Stimulated activated CD8-positive, alpha-beta memory T cell treated with anti-CD3 and anti-CD28 coated beads, Interleukin-15, amount 100 ng/mL, for 48 hours (primary cell): ENCODE data around the gene ARHGEF17.

Source experiments
- DNase-seq, 2 donors: peaks; one replicate each; pipeline ENCODE4 v3.0.0-alpha.2; 2020; ENCODE audit warnings: low read depth in 2 of 2

The ARHGEF17 gene

DNA sequence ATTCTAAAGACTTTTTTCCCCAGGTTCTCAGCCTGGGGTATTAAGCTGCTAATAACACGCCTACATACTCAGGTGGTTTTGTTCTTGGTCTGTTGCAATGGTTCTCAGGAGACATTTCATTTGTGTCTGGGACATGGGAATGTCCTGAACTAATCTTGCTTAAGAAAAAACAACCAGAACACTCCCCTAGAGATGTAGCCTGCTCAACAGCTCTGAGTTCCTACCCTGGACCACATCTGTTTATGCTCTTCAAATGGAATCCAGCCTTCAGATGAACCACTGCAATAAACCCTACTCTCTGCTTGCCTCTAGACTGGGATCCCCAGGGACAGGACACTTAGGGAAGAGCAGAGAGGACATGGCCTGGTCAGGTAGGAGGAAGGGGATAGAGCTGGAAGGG, 98.1 kb downstream of the ARHGEF17 start:
- no peak for DNase-seq

DNA sequence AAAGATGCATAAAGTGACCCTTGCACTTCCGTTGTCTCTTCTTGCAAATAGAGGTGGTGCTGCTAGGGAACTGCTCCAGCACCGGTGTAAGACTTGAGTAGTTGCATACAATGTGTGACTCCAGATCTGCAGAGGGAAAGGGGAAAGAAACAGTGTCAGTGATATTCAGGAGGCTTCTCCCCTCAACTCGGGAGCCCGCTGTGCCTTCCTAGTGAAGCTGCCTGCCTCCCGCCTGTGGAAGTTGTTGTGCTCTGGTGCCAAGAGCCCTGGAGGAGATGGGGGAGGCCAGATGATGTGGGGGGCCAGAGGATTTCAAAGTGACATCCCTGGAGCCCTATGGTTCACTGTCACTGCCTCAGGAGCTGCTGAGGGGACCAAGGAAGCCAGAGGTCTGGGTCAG, 98.5 kb downstream of the ARHGEF17 start:
- no peak for DNase-seq

DNA sequence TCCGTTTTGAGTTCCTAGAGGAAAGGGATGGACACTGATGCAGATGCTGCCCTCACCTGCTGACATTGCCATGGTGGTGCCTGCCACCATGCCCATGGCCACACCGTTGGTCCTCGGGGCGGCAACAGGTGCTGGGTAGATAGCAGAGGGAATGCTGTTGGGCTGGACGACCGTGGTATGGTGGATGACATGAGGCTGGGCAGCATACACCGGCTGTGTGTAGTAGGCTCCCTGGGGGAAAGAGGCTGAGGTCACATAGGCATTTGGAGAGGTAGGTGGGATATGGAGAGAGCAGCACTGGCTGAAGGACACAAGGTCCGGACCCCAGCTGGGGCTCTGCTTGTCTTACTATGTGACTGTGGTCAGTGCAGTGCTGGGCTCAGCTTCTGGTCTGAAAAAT, 101.4 kb downstream of the ARHGEF17 start:
- no peak for DNase-seq

DNA sequence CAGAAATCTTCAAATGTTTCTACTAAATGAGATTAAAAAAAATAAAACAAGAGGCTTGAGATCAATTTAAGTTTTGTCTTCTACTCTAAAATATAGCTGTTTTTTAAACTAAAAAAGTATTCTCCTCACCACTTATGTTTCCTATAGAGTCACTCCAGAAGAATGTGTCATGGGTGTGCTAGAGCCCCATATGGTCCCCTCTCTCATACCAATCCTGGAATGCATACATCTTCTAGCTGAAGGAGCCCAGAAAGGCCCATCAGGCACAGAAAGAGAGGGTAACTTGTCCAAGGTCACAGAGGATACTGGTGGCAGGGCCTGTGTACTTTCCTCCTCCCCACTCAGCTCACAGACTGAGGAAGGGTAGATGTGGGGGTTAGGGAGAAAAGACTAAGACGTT, 102.6 kb downstream of the ARHGEF17 start:
- DNase-seq, result no peak

DNA sequence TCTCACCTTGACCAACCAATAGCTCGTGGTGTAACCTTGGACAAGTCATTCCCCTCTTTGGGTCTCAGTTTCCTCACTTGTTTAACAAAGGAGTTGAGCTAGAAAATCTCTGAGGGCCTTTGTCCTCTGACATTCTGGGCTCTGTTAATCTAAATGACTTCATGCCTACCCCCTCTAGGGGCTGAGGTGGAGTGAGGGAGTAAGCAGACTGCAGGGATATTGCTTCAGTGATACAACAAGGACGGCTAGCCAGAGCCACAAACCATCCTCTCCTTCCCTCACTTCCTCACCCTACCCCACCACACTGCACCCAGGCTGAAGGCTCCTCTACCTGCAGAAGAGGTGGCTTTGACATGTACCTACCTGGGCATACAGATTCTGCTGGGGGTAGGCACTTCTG, 103.0 kb downstream of the ARHGEF17 start:
- DNase-seq, result no peak

DNA sequence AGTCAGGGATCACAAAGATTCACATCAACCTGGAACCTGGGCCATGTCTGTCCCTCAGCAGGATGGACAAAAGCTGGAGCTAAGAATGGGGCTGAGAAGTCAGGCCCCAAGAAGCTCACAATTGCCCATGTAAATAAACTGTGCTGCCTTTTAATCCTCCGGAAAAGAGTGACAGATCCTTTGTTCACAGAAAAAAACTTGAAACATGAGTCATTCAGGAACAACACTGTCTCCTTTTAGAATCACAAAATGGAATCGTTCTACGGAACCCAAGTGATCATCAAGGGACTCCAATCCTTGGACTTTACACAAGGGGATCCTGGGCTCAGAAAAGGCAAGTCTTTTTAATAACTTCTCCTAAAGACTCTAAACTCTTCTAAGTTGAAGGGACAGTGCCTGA, 104.2 kb downstream of the ARHGEF17 start:
- DNase-seq, result no peak

DNA sequence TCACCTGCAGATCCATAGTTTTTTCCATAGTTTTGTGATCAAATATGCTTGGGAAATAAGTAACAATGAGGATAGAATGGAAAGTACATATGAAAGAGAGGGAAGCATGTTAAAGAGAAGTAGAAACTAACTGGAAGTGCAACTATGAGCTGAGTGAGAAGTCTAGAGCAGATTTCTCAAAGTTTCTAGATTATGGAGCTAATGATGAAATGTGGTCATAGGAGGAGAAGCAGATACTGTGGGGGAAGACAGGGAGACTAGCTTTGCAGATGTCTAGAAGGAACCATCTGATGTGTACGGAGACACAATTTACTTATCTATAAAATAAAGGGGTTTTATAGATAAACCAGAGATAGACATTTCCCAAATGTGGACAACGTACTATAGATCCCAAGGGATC, 105.2 kb downstream of the ARHGEF17 start:
- no peak for DNase-seq

DNA sequence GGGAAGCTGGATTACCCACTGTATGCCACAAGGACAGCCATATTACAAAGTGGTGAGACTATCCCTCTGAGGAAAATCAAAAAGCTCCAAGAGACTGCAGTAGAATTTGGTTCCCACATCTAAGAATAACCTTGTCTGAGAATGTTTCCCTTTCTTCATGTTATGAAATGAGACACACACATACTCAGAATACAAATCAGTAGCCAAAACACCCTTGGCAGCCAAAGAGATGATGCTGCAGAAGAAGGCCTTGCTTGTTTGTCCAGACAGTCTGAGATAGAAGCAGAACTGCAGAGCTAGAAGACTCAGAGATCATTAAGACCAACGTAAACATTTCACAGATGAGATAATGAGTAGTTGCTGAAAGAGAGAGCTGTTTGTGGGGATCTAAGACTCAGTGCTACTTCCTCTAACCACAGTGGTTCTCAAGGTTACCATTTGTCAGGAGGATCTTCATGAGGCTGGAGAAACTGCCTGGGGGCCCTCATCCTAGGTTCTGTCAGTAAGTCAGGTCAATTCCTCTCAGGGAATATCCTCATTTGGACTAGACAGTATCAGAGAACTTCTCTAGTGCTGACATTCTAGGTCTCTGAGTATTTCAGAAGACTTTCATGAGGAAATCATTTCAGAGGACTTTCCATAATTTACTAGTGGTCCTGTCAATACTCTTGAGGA, 107.0 kb downstream of the ARHGEF17 start:
- DNase-seq, result no peak

DNA sequence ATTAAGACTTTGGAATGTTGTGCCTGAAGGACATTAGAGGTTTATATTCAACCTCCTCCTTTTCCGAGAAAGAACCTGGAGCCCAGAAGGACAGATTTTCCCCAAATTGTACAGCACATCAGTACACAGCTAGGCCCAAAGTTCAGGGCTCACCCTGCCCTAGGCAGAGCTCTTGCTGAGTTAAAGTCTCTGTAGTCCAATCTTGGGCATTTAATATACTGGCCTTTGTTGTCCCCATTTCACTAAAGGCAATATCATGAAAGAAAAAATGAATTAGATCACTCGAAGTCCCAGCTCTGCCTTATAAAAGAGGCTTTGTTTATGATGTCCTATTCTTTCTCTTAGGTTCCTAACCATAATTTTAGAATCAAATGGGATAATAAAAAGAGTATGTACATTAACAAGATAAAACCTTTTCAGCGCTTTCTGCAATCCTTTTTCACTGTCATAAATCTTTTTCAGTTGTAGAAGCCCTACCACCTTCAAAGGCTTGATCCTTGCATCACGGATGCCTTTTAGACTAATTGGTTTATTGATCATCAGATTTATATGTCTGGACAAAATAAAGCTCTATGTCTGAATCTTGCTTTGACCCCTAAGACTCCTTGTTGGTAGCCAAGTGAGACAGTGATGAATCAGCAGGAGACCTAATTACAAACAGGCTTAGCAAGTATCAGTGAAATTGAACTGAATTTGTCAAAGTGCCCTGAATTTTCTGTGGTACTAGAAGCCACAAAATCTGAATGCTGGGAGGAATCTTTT, 108.0 kb downstream of the ARHGEF17 start:
- DNase-seq, result no peak

DNA sequence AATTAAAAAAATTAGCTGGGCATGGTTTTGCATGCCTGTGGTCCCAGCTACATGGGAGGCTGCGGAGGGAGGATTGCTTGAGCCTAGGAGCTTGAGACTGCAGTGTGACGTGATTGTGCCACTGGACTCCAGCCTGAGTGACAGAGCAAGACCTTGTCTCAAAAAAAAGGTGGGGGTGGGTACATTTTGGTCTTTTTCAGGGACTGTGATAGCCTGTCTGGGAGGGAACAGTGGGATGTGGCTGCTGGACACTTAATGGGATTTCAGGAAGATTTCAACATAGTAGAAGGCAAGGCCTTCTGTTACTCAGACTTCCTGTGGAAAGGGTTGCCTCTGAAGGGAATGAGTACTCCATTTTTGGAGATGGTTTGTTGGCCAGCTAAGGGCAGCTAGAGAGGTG, 108.7 kb downstream of the ARHGEF17 start:
- DNase-seq, result no peak
